Left renal pelvis (tissue), 4 donors: ENCODE data around the gene ACTL6B. TPM values are rescaled to one million over a fixed set of nuclear protein-coding genes. Genes with fewer than 3 reads are reported as not detected.

Experiments
- DNase-seq, 4 donors: peaks; one replicate each; pipeline ENCODE4 v3.0.0-alpha.2; 2013; ENCODE audit warnings: low read depth in 4 of 4, low spot score in 3 of 4
- polyA plus RNA-seq, 4 donors: library from polyadenylated mRNA; unstranded; fragments of 120-200 nt; gene quantifications; one replicate each; pipeline ENCODE4 v1.2.1, GENCODE V29; 2013; ENCODE audit not compliant: insufficient read length in 4 of 4

The ACTL6B gene
- polyA plus RNA-seq, 4 donors, result 0.19 to 0.22 TPM; not detected in 2

DNA sequence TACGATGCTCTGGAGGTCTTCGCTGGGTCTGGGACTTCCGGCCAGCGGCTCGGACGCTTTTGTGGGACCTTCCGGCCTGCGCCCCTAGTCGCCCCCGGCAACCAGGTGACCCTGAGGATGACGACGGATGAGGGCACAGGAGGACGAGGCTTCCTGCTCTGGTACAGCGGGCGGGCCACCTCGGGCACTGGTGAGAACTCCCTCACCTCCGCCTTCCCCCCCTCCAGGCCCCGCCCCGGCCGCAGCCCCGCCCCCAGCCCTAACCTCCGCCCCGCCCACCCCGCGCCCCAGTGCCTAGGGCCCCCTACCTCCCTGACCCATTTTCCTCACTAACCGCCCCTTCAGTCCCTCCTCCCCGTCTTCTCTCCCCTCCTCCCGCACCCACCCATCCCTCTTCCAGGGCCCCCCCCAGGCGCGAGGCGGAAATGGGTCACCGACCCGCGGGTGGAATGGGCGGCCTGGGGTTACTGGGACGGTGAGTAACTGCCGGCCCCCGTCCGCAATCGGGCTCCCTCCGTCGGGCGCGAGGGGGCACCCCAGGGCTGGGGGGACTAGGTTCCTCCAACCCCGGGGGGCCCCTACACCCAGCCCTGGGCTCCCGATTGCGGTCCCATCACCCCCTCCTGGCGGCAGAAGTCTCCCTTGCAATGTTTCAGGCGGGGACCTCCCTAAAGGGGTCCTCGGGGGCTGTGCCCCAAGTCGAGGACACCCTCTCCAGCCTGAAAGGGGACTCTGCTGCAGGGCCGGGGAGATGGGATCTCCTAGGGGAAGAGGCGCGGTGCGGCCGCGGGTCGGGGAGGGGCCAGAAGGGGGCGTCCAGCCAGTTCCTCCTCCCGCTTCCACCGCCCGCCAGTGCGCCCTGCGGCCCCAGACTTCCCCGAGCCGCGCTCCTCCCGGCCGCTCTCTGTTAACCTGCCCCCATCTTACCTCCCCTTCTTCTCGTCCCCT lies 51.9 kb downstream of the ACTL6B start:
- no peak for DNase-seq

DNA sequence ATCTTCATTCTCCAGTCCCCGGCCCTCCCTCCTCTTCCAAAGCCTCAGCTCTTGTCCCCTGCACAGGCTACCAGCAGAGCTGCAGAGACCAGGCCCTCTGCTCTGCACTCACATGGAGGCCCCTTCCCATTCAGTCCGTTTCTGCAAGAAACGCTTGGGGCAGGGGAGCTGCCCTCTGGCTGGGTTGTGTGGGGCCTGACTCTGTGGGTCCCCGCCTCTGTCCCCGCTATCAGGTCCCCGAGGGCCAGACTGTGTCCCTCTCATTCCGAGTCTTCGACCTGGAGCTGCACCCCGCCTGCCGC lies 52.6 kb downstream of the ACTL6B start:
- no peak for DNase-seq

DNA sequence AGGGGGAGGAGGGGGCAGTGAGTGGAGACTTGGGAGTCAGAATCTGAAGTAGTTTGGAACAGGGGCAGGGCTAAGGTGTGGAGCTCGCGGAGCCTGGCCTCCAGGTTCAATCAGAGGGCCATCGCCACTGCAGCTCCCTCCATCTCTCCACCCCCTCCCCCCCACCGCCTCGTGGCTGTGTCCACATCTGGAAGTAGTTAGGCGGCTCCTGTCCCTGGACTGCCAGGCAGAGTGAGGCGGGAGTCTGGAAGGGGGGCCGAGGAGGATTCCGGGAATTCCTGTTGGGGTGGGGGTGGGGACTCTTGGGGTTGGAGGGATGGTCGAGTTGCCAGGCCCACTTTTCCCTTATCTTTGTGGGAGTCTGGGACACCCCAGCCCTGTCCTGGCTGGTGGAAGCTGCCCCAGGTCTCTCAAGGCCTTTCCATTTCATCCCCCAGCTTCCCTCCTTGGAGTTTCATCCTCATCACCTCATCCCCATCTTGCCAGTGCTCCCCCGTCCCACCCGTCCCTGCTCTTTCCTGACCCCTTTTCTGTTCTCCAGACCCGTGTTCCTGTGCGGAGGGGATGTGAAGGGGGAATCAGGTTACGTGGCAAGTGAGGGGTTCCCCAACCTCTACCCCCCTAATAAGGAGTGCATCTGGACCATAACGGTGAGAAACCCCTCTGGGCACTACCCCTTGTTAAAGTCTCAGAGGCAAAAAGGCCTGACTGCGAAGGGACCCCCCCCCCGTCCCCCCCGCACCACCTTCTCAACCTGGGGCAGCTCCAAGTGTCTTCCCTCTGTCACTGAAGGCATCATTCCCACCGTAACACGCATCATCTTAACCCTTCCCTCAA lies 53.1 kb downstream of the ACTL6B start:
- DNase-seq, result no peak

DNA sequence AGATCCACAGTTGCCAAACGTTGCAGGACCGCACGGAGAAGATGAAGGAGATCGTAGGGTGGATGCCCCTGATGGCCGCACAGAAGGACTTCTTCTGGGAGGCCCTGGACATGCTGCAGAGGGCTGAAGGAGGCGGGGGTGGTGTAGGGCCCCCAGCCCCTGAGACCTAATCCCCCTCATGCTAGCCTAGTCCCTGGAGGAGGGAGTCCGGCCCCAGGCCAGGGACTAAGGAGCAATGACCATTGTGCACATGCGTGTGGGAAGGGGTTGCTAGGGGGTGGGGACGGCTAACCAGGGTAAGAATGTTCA lies 55.6 kb downstream of the ACTL6B start:
- DNase-seq, result no peak

DNA sequence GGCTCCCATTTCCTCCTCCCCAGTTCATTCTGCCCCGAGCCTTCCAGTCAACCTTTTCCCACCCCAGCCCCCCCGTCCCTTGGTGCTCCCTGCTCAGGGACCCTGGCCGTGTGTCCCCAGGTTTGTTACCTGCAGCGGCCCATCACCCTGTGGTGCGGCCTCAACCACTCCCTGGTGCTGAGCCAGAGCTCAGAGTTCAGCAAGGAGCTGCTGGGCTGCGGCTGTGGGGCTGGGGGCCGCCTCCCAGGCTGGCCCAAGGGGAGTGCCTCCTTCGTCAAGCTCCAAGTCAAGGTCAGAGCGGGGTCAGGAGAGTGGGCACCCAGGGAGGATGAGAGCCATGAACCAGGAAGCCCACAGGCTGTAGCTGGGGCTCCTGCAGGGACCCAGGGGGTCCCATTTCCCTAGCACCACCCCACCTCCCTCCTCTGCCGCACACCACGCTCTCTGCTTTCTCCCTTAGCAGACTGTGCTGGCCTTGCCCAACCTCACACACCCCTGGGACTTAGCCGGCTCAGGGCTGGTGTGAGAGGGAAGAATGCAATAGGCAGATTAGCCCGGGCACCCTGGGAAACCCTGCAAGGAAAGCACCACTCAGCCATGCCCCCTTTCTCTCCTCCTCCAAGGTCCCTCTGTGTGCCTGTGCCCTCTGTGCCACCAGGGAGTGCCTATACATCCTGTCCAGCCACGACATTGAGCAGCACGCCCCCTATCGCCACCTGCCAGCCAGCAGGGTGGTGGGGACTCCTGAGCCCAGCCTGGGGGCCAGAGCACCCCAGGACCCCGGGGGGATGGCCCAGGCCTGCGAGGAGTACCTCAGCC lies 56.1 kb downstream of the ACTL6B start:
- no peak for DNase-seq

DNA sequence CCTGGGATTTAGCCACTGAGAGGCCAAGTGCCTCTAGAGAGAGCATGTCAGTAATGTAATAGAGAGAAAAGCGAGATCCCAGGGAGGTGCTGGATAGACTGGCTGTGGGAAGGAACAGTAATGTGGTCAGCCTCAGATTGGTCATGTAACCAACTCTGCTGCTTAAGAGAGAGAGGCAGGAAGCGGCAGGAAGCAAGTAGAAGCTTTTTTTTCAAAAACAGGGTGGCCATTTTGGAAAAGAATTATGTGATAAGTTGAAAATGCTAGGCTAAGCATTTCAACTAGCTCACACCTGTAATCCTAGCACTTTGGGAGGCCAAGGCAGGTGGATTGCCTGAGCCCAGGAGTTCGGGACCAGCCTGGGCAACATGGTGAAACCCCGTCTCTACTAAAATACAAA lies 57.8 kb downstream of the ACTL6B start:
- no peak for DNase-seq

DNA sequence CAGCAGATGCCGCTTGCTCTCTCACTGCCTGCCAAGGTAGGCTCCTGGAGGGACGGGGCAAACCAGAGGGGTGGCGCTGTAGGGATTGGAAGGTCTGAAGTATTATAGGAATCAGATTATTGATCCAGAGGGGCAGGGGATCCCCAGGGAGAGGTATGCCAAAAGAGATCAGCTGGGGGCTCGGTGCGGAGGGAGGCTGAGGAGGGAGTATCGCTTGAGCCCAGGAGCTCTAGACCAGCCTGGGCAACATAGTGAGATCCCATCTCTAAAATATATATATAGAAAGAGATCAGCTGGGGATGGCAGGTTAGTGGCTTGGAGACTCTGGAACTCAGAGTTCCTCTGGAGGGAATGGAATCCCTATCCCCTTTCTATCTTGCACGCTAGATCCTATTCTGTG lies 61.1 kb downstream of the ACTL6B start:
- no peak for DNase-seq

Other genes with a start within 250 kb of the ACTL6B start
- gene ZCWPW1, start 227.7 kb downstream of the ACTL6B start, polyA plus RNA-seq, result 1 to 10 TPM; 5.2 to 8.1 (median 5.8) TPM
- gene MEPCE, start 226.6 kb downstream of the ACTL6B start, polyA plus RNA-seq, result 10 to 100 TPM; 46.6 to 64.1 (median 53.9) TPM
- gene PPP1R35, start 220.0 kb downstream of the ACTL6B start, polyA plus RNA-seq, result 10 to 100 TPM; 12.3 to 23.2 (median 15.0) TPM
- 1 to 10 TPM in 3 of 4 donors, under 1 TPM in 1; 0.59 to 3.0 (median 1.5) TPM for gene SPACDR, start 192.2 kb downstream of the ACTL6B start, polyA plus RNA-seq
- 10 to 100 TPM; 29.1 to 57.6 (median 33.6) TPM for gene TSC22D4, start 177.2 kb downstream of the ACTL6B start, polyA plus RNA-seq
- gene NYAP1, start 172.5 kb downstream of the ACTL6B start, polyA plus RNA-seq, result 1 to 10 TPM; 1.6 to 4.2 (median 2.2) TPM
- gene AGFG2, start 117.2 kb downstream of the ACTL6B start, polyA plus RNA-seq, result 10 to 100 TPM; 10.8 to 16.3 (median 13.9) TPM
- 1 to 10 TPM; 2.4 to 9.6 (median 4.9) TPM for gene SAP25, start 82.5 kb downstream of the ACTL6B start, polyA plus RNA-seq
- gene LRCH4, start 70.3 kb downstream of the ACTL6B start, polyA plus RNA-seq, result 10 to 100 TPM; 28.3 to 54.2 (median 42.0) TPM
- 1 to 10 TPM; 1.7 to 3.5 (median 2.3) TPM for gene FBXO24, start 70.1 kb downstream of the ACTL6B start, polyA plus RNA-seq
- gene PCOLCE, start 54.1 kb downstream of the ACTL6B start, polyA plus RNA-seq, result 100 to 1,000 TPM; 129 to 641 (median 145) TPM
- 10 to 100 TPM; 23.5 to 34.9 (median 28.7) TPM for gene MOSPD3, start 43.9 kb downstream of the ACTL6B start, polyA plus RNA-seq
- 1 to 10 TPM in 3 of 4 donors, under 1 TPM in 1; 0.64 to 3.5 (median 1.3) TPM for gene TFR2, start 14.9 kb downstream of the ACTL6B start, polyA plus RNA-seq
- gene GNB2, start 17.3 kb upstream of the ACTL6B start, polyA plus RNA-seq, result 100 to 1,000 TPM; 176 to 210 (median 199) TPM
- gene GIGYF1, start 37.8 kb upstream of the ACTL6B start, polyA plus RNA-seq, result 10 to 100 TPM; 30.0 to 63.8 (median 40.4) TPM
- 10 to 100 TPM; 20.6 to 31.4 (median 23.9) TPM for gene POP7, start 49.7 kb upstream of the ACTL6B start, polyA plus RNA-seq
- under 1 TPM in 2 of 4 donors, not detected in 2; 0.17 to 0.18 TPM for gene EPO, start 64.0 kb upstream of the ACTL6B start, polyA plus RNA-seq
- under 1 TPM in 1 of 4 donors, not detected in 3; 0.03 TPM for gene ZAN, start 77.1 kb upstream of the ACTL6B start, polyA plus RNA-seq
- gene EPHB4, start 171.1 kb upstream of the ACTL6B start, polyA plus RNA-seq, result 10 to 100 TPM; 73.1 to 87.8 (median 78.5) TPM
- 10 to 100 TPM; 15.3 to 41.3 (median 20.7) TPM for gene SLC12A9, start 196.3 kb upstream of the ACTL6B start, polyA plus RNA-seq
- 100 to 1,000 TPM in 1 of 4 donors, 10 to 100 TPM in 3; 51.1 to 104 (median 73.0) TPM for gene TRIP6, start 210.9 kb upstream of the ACTL6B start, polyA plus RNA-seq
- 100 to 1,000 TPM; 132 to 208 (median 160) TPM for gene SRRT, start 218.7 kb upstream of the ACTL6B start, polyA plus RNA-seq
- 1 to 10 TPM; 1.2 to 2.7 (median 2.0) TPM for gene UFSP1, start 233.3 kb upstream of the ACTL6B start, polyA plus RNA-seq
- 1 to 10 TPM; 3.5 to 6.0 (median 4.8) TPM for gene ACHE, start 239.4 kb upstream of the ACTL6B start, polyA plus RNA-seq